ENCODE results near the gene PNPT1.

The PNPT1 gene

GRCh38 chr2:55595536-55595935 is 98.1 kb downstream of the PNPT1 start:
- no peak for TF ChIP-seq CTCF (conservative IDR thresholded peaks at IDR 0.05; ENCODE audit: low read depth, low read length)

GRCh38 chr2:55592130-55592529 is 101.5 kb downstream of the PNPT1 start:
- no peak for TF ChIP-seq CTCF (conservative IDR thresholded peaks at IDR 0.05; ENCODE audit: low read depth, low read length)
- no peak for DNase-seq (ENCODE audit: low read depth)
- H3K4me3 ChIP-seq (ENCODE audit: low read length) = no peak overlapping the region

More at GRCh38 chr2:55595536-55595935, 98.1 kb downstream of the PNPT1 start:
- DNase-seq (ENCODE audit: low read depth) = no peak
- H3K4me3 ChIP-seq (ENCODE audit: low read length) = no peak overlapping the region

GRCh38 chr2:55590810-55591440 is 102.7 kb downstream of the PNPT1 start:
- TF ChIP-seq CTCF (conservative IDR thresholded peaks at IDR 0.05; ENCODE audit: low read depth, low read length) = no peak
- H3K4me3 ChIP-seq (ENCODE audit: low read length) = no peak overlapping the region
- no peak for DNase-seq (ENCODE audit: low read depth)

- DNase-seq (ENCODE audit: low read depth) = peak; percentile 6
- TF ChIP-seq CTCF (conservative IDR thresholded peaks at IDR 0.05; ENCODE audit: low read depth, low read length) = no peak
- no peak overlapping the region for H3K4me3 ChIP-seq (ENCODE audit: low read length)
Observed at GRCh38 chr2:55585451-55586080, 108.1 kb downstream of the PNPT1 start.

Data from retinal pigment epithelial cell (primary cell).